CD4-positive, alpha-beta T cell treated with Interferon alpha-2 for 1 hour (primary cell): Measurements from ENCODE around the gene CA10.

Experiments
- DNase-seq, 2 donors: peaks; one replicate each; pipeline ENCODE4 v3.0.0-alpha.2; 2020 to 2022

CA10 gene

GRCh38 chr17:51855806-51856205 lies 302.7 kb downstream of the CA10 start:
- no peak for DNase-seq

GRCh38 chr17:51853857-51854256 lies 304.7 kb downstream of the CA10 start:
- DNase-seq = no peak

- no peak for DNase-seq
These were observed 305.9 kb downstream of the CA10 start for GRCh38 chr17:51852603-51853002.

GRCh38 chr17:51850201-51850600 lies 308.3 kb downstream of the CA10 start:
- DNase-seq = no peak

GRCh38 chr17:51848451-51848850 lies 310.1 kb downstream of the CA10 start:
- no peak for DNase-seq

GRCh38 chr17:51846566-51846965 lies 311.9 kb downstream of the CA10 start:
- no peak for DNase-seq

GRCh38 chr17:51845776-51846175 lies 312.7 kb downstream of the CA10 start:
- DNase-seq = no peak

- no peak for DNase-seq
These were observed 315.8 kb downstream of the CA10 start for GRCh38 chr17:51842763-51843162.

GRCh38 chr17:51841669-51842068 lies 316.8 kb downstream of the CA10 start:
- DNase-seq = no peak

- DNase-seq = no peak
These were observed 317.8 kb downstream of the CA10 start for GRCh38 chr17:51840688-51841087.

GRCh38 chr17:51833620-51834019 lies 324.9 kb downstream of the CA10 start:
- DNase-seq = no peak

- no peak for DNase-seq
These were observed 325.5 kb downstream of the CA10 start for GRCh38 chr17:51833045-51833444.

- DNase-seq = no peak
These were observed 327.6 kb downstream of the CA10 start for GRCh38 chr17:51830886-51831285.

- no peak for DNase-seq
These were observed 328.1 kb downstream of the CA10 start for GRCh38 chr17:51830451-51830850.

GRCh38 chr17:51828901-51829300 lies 329.6 kb downstream of the CA10 start:
- DNase-seq = no peak

GRCh38 chr17:51827140-51827539 lies 331.4 kb downstream of the CA10 start:
- DNase-seq = no peak

- no peak for DNase-seq
These were observed 337.7 kb downstream of the CA10 start for GRCh38 chr17:51820766-51821165.

GRCh38 chr17:51820252-51820651 lies 338.3 kb downstream of the CA10 start:
- peak in 1 of 2 donors; percentile 11 for DNase-seq

GRCh38 chr17:51819341-51820219 lies 338.9 kb downstream of the CA10 start:
- no peak for DNase-seq

GRCh38 chr17:51818777-51819176 lies 339.7 kb downstream of the CA10 start:
- DNase-seq = no peak

GRCh38 chr17:51817955-51818354 lies 340.6 kb downstream of the CA10 start:
- no peak for DNase-seq

- DNase-seq = no peak
These were observed 341.4 kb downstream of the CA10 start for GRCh38 chr17:51817117-51817516.

GRCh38 chr17:51815097-51815496 lies 343.4 kb downstream of the CA10 start:
- DNase-seq = no peak

- no peak for DNase-seq
These were observed 344.0 kb downstream of the CA10 start for GRCh38 chr17:51814521-51814920.

GRCh38 chr17:51813784-51814174 lies 344.7 kb downstream of the CA10 start:
- no peak for DNase-seq
